HCT116 (cell line): ENCODE measurements around the gene PIK3CB. TPM values are rescaled to one million over a fixed set of nuclear protein-coding genes. Genes with fewer than 3 reads are reported as not detected.

Source experiments
- ATAC-seq: fragments of 200-7000 bp; cut with Tn5 transposase; 2 replicates; pipeline ENCODE4 v1.9.1; 2020; ENCODE audit warnings: mild to moderate bottlenecking, moderate library complexity
- BruUV-seq: library from RNA; stranded (reverse); fragments of 400-500 nt; replicated peaks from 2 replicates; lab custom pipeline; 2021; lab: Mats Ljungman, UMichigan
- CTCF ChIA-PET: fragments of 300-600 bp; sonication (Branson Sonifier 250); formaldehyde crosslinking; loops from one replicate; lab custom pipeline; 2021; ENCODE audit warnings: antibody characterized with exemption; lab: Charles Lee
- POLR2A ChIA-PET: fragments of 300-600, 350-600 bp; sonication (Branson Sonifier 250); formaldehyde crosslinking; loops from one replicate; lab custom pipeline; 2021; ENCODE audit warnings: antibody characterized with exemption; lab: Charles Lee
- RAD21 ChIA-PET, 2 experiments: fragments of 300-600 bp; sonication (Branson Sonifier 250); formaldehyde crosslinking; loops; one replicate each; lab custom pipeline; 2023; ENCODE audit warnings: low total read pairs in 2 of 2; ENCODE audit not compliant: uncharacterized antibody in 2 of 2, unreplicated experiment in 2 of 2, low non-redundant PET in 1 of 2; lab: Charles Lee
- DNase-seq: peaks from one replicate; pipeline ENCODE4 v3.0.0-alpha.2; 2010; ENCODE audit warnings: low read depth, low spot score
- H2AFZ ChIP-seq: fragments of 200-600 bp; shearing (Covaris generic), sonication (generic); 2 replicates; pipeline ENCODE4 v1.6.1; 2017; ENCODE audit warnings: low read depth, mixed run types, mixed read lengths, antibody characterized with exemption, low read length; ENCODE audit not compliant: poor library complexity, severe bottlenecking
- H3K27ac ChIP-seq: 2 replicates; pipeline ENCODE4 v1.5.1; 2012; ENCODE audit warnings: low read depth, low read length
- H3K27me3 ChIP-seq: fragments of 200-600 bp; sonication (generic); 2 replicates; pipeline ENCODE4 v1.6.1; 2016; ENCODE audit warnings: mixed run types, low read length, mixed read lengths; ENCODE audit not compliant: insufficient read depth
- H3K36me3 ChIP-seq, 2 experiments: fragments of 200-500 bp in 1 of 2; fragments of 200-600 bp in 1 of 2; sonication (Bioruptor generic) in 1 of 2; sonication (generic) in 1 of 2; 2 replicates each; pipeline versions ENCODE4 v1.5.1 to v1.6.1; 2014 to 2016; ENCODE audit warnings: low read length in 2 of 2, inconsistent platforms in 1 of 2, mixed read lengths in 1 of 2, mixed run types in 1 of 2; ENCODE audit not compliant: insufficient read depth in 2 of 2, control insufficient read depth in 1 of 2
- H3K4me1 ChIP-seq, 2 experiments: fragments of 200-600 bp in 1 of 2; sonication (generic) in 1 of 2; 2 replicates each; pipeline versions ENCODE4 v1.5.1 to v1.6.1; 2012 to 2017; ENCODE audit warnings: low read length in 2 of 2, inconsistent platforms in 1 of 2, mild to moderate bottlenecking in 1 of 2, mixed read lengths in 1 of 2, mixed run types in 1 of 2, moderate library complexity in 1 of 2; ENCODE audit not compliant: insufficient read depth in 2 of 2, control insufficient read depth in 1 of 2
- H3K4me2 ChIP-seq: fragments of 200-600 bp; sonication (generic); 2 replicates; pipeline ENCODE4 v1.6.1; 2017; ENCODE audit warnings: mixed run types, low read length, mixed read lengths
- H3K4me3 ChIP-seq, 2 experiments: fragments of 200-600 bp in 1 of 2; sonication (generic) in 1 of 2; replicated peaks in 1 of 2; 2 replicates each; pipeline ENCODE4 v1.5.1; 2011 to 2016; ENCODE audit warnings: low read length in 2 of 2, control low read depth in 1 of 2, low read depth in 1 of 2, mild to moderate bottlenecking in 1 of 2, mixed read lengths in 1 of 2, mixed run types in 1 of 2
- H3K79me2 ChIP-seq: fragments of 200-600 bp; sonication (generic); 2 replicates; pipeline ENCODE4 v1.6.1; 2017; ENCODE audit warnings: mild to moderate bottlenecking, mixed run types, low read length, moderate library complexity, mixed read lengths; ENCODE audit not compliant: insufficient read depth
- H3K9ac ChIP-seq: fragments of 200-600 bp; sonication (generic); 2 replicates; pipeline ENCODE4 v1.6.1; 2016; ENCODE audit warnings: low read length, mixed read lengths
- H3K9me2 ChIP-seq: fragments of 200-600 bp; sonication (generic), shearing (Covaris generic); 2 replicates; pipeline ENCODE4 v1.6.1; 2017; ENCODE audit warnings: mixed run types, mild to moderate bottlenecking, moderate library complexity; ENCODE audit not compliant: insufficient read depth
- H3K9me3 ChIP-seq, 2 experiments: fragments of 200-500 bp in 1 of 2; fragments of 200-600 bp in 1 of 2; sonication (Bioruptor generic) in 1 of 2; sonication (generic) in 1 of 2; 2 replicates each; pipeline ENCODE4 v1.6.1; 2014 to 2017; ENCODE audit warnings: low read length in 2 of 2, mixed read lengths in 2 of 2, inconsistent platforms in 1 of 2, low read depth in 1 of 2, mild to moderate bottlenecking in 1 of 2, mixed run types in 1 of 2, moderate library complexity in 1 of 2; ENCODE audit not compliant: control insufficient read depth in 1 of 2, insufficient read depth in 1 of 2
- H4K20me1 ChIP-seq: fragments of 200-600 bp; sonication (generic), shearing (Covaris generic); 2 replicates; pipeline ENCODE4 v1.6.1; 2017; ENCODE audit warnings: mixed run types, mild to moderate bottlenecking, moderate library complexity; ENCODE audit not compliant: insufficient read depth
- CBX3 ChIP-seq: IDR thresholded peaks from 2 replicates; pipeline ENCODE4 v1.6.1; 2012; ENCODE audit warnings: low read depth
- EGR1 ChIP-seq: IDR thresholded peaks from 2 replicates; pipeline ENCODE4 v1.6.1; 2012; ENCODE audit warnings: low read depth
- FOSL1 ChIP-seq: IDR thresholded peaks from 2 replicates; pipeline ENCODE4 v1.6.1; 2012; ENCODE audit warnings: low read depth
- JUND ChIP-seq: IDR thresholded peaks from 2 replicates; pipeline ENCODE4 v1.6.1; 2012
- RAD21 ChIP-seq: IDR thresholded peaks from 2 replicates; pipeline ENCODE4 v1.6.1; 2012; ENCODE audit warnings: low read depth, mild to moderate bottlenecking
- SIN3A ChIP-seq: IDR thresholded peaks from 2 replicates; pipeline ENCODE4 v1.6.1; 2012; ENCODE audit warnings: low read depth
- SRF ChIP-seq: IDR thresholded peaks from 2 replicates; pipeline ENCODE4 v1.6.1; 2012; ENCODE audit warnings: low read depth
- TCF7L2 ChIP-seq: IDR thresholded peaks from 2 replicates; pipeline ENCODE4 v1.7.0; 2011; ENCODE audit warnings: borderline replicate concordance, inconsistent platforms; ENCODE audit not compliant: insufficient read depth, insufficient read length; ENCODE audit errors: extremely low read depth
- intact Hi-C: fragments of 100-400 bp; cut with micrococcal nuclease; formaldehyde crosslinking; loops from 2 replicates; pipeline ENCODE4 v1.10.0; 2022
- total RNA-seq: library from RNA; stranded (reverse); gene quantifications from one replicate; pipeline ENCODE4 v1.2.1, GENCODE V29; 2021; ENCODE audit not compliant: unreplicated experiment
- TF ChIP-seq, protein P1 (sequence below): IDR thresholded peaks from 2 replicates; pipeline ENCODE4 v1.6.1; 2011; ENCODE audit warnings: mild to moderate bottlenecking, low read length, moderate library complexity; ENCODE audit not compliant: insufficient replicate concordance; ENCODE audit errors: extremely low read depth
- TF ChIP-seq, protein P2 (sequence below), 3 experiments: fragments of 200-600 bp in 1 of 3; sonication (generic) in 1 of 3; IDR thresholded peaks in 2 of 3; conservative IDR thresholded peaks in 1 of 3; 2 replicates each; pipeline ENCODE4 v1.5.1; 2012 to 2017; ENCODE audit warnings: low read depth in 2 of 3, low read length in 2 of 3, antibody characterized with exemption in 1 of 3, borderline replicate concordance in 1 of 3, control low read depth in 1 of 3, mild to moderate bottlenecking in 1 of 3, mixed read lengths in 1 of 3, mixed run types in 1 of 3, moderate library complexity in 1 of 3; ENCODE audit not compliant: insufficient read depth in 1 of 3

Gene PIK3CB
- total RNA-seq, 1 experiment from 2014 or later = 44.3 TPM

- H3K9me2 ChIP-seq = no peaks in the 10 kb centered on the region
- TF ChIP-seq EGR1 = no peak
- no peak for TF ChIP-seq RAD21
- TF ChIP-seq, protein P1, sequence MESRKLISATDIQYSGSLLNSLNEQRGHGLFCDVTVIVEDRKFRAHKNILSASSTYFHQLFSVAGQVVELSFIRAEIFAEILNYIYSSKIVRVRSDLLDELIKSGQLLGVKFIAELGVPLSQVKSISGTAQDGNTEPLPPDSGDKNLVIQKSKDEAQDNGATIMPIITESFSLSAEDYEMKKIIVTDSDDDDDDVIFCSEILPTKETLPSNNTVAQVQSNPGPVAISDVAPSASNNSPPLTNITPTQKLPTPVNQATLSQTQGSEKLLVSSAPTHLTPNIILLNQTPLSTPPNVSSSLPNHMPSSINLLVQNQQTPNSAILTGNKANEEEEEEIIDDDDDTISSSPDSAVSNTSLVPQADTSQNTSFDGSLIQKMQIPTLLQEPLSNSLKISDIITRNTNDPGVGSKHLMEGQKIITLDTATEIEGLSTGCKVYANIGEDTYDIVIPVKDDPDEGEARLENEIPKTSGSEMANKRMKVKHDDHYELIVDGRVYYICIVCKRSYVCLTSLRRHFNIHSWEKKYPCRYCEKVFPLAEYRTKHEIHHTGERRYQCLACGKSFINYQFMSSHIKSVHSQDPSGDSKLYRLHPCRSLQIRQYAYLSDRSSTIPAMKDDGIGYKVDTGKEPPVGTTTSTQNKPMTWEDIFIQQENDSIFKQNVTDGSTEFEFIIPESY = no peak
- TF ChIP-seq JUND = no peak
- TF ChIP-seq TCF7L2 = no peak
- no peak for TF ChIP-seq SRF
- no peak for TF ChIP-seq FOSL1
- no peak for TF ChIP-seq CBX3
- TF ChIP-seq, protein P2, sequence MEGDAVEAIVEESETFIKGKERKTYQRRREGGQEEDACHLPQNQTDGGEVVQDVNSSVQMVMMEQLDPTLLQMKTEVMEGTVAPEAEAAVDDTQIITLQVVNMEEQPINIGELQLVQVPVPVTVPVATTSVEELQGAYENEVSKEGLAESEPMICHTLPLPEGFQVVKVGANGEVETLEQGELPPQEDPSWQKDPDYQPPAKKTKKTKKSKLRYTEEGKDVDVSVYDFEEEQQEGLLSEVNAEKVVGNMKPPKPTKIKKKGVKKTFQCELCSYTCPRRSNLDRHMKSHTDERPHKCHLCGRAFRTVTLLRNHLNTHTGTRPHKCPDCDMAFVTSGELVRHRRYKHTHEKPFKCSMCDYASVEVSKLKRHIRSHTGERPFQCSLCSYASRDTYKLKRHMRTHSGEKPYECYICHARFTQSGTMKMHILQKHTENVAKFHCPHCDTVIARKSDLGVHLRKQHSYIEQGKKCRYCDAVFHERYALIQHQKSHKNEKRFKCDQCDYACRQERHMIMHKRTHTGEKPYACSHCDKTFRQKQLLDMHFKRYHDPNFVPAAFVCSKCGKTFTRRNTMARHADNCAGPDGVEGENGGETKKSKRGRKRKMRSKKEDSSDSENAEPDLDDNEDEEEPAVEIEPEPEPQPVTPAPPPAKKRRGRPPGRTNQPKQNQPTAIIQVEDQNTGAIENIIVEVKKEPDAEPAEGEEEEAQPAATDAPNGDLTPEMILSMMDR (IDR thresholded peaks at IDR 0.05 in 2 of 3, conservative IDR thresholded peaks at IDR 0.05 in 1 of 3; ENCODE audit: borderline replicate concordance in 1 of 3, insufficient read depth in 1 of 3, low read depth in 2 of 3, low read length in 2 of 3) = no peak
- no peak for TF ChIP-seq SIN3A
- TF ChIP-seq, all 23 proteins: peak for 0
- no peaks in the 10 kb centered on the region for H3K9me3 ChIP-seq
- RAD21 ChIA-PET = no interaction called here
- no peak overlapping the region for H3K4me2 ChIP-seq
- intact Hi-C loops = no loop called here
- DNase-seq (no peak), ATAC-seq (no peak)
- peaks cover 0 to 8% of the 10 kb centered on the region in 2 experiments; a peak in 1 of 4 replicates for H3K4me1 ChIP-seq
- no peak overlapping the region for H2AFZ ChIP-seq
- BruUV-seq = no TSS peak
- no peaks in the 10 kb centered on the region for H3K79me2 ChIP-seq
- H3K9ac ChIP-seq = no peak overlapping the region
- no peaks in the 10 kb centered on the region for H3K36me3 ChIP-seq
- H3K27ac ChIP-seq = no peak overlapping the region
- POLR2A ChIA-PET = no interaction called here
- H3K4me3 ChIP-seq = no peak overlapping the region
- CTCF ChIA-PET = no interaction called here
- no peaks in the 10 kb centered on the region for H4K20me1 ChIP-seq
- H3K27me3 ChIP-seq = no peaks in the 10 kb centered on the region
These were observed 205.2 kb downstream of the PIK3CB start for GRCh38 chr3:138629526-138629925.
